ENCODE data around the gene CACNA2D1.

The CACNA2D1 gene

GRCh38 chr7:81929386-81929785, 514.2 kb downstream of the CACNA2D1 start:
- DNase-seq = no peak

DNA sequence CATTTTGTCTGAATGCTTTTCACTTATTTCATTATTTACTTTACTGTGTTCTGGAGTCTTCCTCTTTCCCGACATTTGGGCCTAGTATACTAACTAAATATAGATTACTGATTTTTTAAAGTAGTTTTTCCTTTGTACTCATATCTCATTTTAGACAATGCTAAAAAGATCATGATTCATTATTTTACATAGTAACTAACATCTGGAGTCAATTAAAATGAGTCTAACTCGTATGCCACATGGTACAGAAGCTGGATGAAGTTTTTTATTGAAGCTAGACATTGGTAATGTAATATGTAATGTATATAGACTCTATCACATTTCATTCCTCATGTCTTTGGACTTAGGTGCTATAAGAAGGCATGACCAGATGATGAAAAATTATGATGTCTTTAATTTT, 517.4 kb downstream of the CACNA2D1 start:
- DNase-seq = no peak

- no peak for DNase-seq
Measured at GRCh38 chr7:81925530-81925929, 518.0 kb downstream of the CACNA2D1 start.

DNA sequence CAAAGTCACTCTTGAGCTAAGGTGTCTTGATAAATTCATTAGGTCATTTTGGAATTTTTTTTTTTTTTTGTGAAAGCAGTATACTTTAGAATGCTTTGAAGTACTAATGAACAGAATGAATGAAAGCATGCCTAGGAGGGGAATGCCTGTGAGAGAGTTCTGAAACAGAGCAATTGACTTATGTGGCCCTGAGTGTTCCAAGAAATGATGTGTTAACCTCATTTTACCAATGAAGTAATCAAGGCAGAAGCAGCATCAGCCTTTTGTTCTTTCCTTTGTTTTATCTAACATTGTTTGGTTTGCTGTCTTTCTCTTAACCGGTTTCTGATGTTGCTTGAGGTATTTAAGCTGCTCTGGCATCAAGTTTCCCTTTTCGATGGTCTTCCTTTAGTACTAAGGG, 519.1 kb downstream of the CACNA2D1 start:
- DNase-seq = no peak

GRCh38 chr7:81919494-81919893, 524.1 kb downstream of the CACNA2D1 start:
- no peak for DNase-seq

DNA sequence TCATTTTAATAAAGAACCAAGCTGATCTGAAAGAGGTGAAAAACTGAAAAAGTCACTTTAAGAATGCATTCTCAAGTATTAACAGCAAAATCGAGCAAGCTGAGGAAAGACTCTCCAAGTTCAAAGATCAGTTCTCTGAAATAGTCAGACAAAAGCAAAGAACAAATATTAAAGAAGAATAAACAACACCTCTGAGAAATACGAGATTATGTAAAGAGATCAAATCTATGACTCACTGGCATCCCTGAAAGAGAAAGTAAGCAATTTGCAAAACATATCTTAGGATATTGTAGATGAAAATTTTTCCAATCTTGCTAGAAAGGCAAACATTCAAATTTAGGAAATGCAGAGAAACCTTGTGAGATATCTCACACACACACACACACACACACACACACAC, 535.4 kb downstream of the CACNA2D1 start:
- DNase-seq = no peak

GRCh38 chr7:81903115-81903514, 540.5 kb downstream of the CACNA2D1 start:
- no peak for DNase-seq

GRCh38 chr7:81902536-81902935, 541.0 kb downstream of the CACNA2D1 start:
- no peak for DNase-seq
